Measurements from ENCODE around the gene OR10A3.
"Not testable (repeated sequence)": the region's sequence is repeated elsewhere in the genome, so short reads cannot be mapped to it uniquely, and the experiment has no call there.

Gene OR10A3, protein sequence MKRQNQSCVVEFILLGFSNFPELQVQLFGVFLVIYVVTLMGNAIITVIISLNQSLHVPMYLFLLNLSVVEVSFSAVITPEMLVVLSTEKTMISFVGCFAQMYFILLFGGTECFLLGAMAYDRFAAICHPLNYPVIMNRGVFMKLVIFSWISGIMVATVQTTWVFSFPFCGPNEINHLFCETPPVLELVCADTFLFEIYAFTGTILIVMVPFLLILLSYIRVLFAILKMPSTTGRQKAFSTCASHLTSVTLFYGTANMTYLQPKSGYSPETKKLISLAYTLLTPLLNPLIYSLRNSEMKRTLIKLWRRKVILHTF

DNA sequence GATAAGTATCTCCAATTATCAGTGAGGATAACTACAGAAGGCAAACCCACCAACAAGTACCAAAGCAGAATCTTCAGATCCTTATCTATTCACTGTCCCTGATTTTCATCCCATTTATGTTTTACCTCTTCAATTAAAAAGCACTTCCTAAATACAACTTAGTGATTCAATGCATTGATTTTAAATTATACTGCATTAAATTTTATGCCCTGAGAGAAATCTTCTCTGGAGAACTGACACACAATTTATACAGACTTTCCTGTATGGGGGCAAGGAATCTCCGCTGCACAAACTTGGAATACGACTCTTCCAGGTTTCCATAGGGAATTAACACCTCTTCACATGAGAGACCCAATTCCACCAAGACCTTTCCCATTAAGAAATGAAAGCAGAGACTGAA, at the start of gene OR10A3:
TSS of gene OR10A3 (minus strand) at position 101 of the 400 bp plus-strand sequence. CDS start 2,188 bp downstream, outside the sequence.
- no peak for DNase-seq

DNA sequence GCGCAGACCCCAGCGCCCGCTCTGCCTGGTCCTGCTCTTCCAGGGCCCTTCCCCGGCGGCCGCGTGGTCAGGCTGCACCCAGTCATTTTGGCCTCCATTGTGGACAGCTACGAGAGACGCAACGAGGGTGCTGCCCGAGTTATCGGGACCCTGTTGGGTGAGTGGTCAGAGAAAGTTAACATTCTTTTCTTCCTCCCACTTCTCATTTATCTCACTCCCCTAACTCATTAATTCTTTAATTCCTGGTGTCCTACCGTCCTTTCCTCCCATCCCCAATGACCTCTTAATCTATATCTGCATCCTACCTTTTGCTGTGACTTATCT, 46.0 kb upstream of the OR10A3 start:
- DNase-seq = not testable (repeated sequence)

DNA sequence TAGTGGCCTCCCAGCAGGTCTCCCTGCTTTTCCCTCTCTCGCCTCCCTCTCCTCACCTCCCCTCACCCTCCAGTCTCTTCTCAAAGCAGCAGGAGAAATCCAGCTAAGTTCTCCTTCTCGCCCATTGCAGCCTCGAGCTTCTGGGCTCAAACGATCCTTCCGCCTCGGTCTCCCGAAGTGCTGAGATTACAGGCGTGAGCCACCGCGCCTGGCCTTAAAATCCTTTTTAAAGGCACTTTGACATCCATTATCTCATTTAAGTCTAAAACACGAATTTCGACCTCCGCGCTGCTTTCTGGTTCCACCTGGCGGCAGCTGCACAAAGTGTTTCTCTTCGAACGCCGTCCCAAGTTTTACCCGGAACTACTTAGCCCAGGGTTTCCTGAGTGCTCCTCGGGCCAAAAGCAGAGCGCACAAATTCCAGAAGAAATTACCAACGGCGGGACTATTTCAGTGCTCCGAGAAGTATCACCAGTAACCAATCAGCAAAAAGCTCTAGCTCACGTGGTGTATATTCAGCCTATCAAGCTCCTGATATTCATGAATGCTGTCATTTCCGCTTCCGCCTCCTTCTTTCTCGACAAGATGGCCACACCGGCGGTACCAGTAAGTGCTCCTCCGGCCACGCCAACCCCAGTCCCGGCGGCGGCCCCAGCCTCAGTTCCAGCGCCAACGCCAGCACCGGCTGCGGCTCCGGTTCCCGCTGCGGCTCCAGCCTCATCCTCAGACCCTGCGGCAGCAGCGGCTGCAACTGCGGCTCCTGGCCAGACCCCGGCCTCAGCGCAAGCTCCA, 45.5 kb upstream of the OR10A3 start, which contains the start of gene EIF3F:
TSS of gene EIF3F (plus strand) at position 570 of the 792 bp plus-strand sequence. CDS start at position 586, 16 bp downstream.
- peak; percentile 100 for DNase-seq

DNA sequence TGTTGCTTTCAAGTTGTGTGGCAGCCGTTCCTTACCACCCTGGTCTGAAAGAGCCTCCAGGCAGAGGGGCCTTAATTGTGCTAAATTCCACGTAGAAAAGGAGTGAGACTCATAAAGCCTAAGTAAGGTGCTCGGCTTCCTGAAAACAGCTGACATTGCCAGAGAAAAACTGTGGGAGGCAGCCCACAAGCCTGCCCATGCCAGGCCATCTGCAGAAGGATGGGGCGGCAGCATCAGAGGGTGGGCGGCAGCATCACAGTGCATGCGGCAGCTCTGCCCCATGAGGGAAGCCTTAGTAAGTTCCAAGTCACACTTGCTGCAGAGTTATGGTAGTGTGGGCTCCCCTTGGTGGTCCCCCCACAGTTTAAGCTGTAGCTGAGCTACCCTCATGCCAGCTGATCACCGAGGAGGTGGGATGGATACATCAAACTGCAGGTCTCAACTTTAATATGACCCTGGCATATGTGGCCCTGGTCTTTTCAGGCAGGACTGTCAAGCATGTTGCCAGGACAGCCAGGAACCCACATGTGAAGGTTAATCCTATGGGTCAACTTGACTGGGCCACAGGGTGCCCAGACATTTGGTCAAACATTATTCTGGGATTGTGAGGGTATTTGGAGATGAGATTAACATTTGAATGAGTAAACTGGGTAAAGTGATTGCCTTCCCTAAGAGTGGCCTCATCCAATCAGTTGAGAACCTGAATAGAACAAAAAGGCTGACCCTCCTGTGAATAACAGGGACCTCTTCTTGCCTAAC, 42.5 kb upstream of the OR10A3 start:
- DNase-seq = no peak

DNA sequence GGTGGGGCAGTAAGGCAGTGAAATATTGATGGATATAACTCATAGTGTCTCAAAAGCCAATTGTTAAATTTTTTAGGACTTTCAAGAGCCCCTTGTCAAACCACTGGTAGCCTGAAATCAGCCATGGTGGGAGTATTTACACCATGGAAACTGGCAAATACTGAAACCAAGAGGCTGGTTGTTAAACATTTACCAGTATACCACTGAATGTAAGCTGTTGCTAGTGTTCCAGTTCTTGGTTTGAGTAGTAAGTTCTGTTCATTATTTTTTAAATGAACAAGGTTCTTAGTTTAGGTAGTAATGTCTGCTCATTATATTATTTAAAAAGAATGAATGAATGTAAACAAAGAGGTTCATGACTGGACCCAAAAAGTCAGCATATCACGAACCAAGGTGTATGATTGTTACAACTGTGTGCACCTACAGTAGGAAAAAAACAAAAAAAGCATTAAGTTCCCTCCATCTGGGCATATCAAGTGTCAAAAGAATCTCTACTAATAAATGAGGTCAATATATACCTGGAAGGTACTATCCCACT, 41.1 kb upstream of the OR10A3 start:
- no peak for DNase-seq

DNA sequence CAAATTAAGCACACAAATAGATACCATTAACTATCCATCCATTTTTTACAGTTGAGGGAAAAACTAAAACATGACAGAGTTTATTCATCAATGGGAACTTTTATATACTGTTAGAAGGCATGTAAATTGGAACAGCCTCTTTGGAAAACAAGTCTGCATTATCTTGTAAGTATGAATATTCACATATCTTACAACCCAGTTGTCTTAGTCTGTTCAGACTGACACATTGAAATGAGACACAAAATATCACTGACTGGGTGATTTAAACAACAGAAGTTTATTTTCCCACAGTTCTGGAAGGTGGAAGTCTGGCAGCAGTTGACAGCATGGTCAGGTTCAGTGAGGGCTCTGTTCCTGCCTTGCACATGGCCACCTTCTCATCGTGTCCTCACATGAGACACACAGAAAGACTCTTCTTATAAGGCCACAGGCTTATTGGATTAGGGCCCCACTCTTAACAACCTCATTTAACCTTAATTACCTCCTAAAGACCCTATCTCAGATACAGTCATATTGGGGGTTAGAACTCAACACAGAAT, 40.2 kb upstream of the OR10A3 start:
- DNase-seq = no peak

DNA sequence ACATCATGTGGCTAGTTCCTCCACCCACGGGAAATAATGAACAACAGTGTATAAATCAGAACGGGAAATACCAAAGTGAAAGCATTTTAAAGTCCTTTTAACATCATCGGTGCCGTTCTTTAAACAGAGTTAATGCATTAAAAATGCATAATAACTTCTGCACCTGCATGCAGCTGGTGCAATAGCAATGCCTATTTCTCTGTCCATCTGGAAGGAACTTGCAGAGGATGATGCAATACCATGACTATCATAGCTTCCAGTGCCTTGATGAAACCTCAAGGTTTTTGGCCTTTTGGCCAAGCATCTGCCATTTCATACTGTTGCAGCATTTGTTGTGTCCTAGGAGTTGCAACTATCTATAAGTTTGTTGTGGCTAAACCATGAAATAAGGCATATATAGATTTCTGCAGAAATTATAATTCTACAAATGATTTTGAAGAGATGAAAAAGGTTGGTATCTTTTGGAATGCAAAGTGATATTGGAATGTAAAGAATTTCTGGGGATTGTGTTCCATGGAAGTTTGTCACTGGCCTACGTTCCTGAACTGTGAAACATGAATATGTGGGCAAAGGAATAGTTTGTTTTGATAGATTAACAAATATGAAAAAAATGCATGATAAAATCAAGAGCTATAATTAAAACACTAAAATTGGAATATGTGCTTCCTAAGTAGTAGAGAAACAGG, 35.9 kb upstream of the OR10A3 start:
- DNase-seq = no peak

DNA sequence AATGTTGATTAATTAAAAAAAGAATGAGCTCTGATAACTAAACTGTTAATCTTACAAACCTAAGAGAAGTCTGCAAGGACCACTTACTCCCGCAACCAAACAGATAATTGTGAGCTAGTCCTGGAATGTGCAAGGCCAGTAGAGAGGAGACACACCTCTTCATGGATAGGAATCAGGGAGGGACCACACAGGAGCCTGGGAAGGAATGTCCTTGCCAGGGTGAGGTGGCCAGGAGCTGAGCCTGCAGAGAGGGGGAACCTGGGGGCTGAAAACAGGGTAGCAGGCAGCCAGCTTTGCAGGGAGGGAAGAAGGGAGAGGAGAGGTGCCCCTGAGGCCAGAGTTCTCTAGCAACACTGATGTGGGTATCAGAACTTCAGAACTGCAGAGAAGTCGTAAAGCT, 33.2 kb upstream of the OR10A3 start:
- no peak for DNase-seq

DNA sequence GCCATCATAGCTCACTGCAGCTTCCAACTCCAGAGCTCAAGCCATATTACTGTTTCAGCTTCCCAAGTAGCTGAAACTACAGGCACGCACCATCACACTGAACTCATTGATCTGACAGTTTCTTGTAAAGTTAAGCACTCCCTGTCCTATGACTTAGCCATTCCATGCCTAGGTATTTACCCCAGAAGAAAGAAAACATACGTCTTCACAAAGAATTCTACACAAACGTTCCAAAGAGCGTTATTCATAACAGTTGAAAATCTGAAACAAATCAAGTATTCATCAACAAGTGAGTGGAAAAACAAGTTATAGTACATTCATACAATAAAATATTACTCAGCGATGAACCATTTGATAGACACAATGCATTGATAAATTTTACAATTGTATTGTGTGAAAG, 31.5 kb upstream of the OR10A3 start:
- DNase-seq = no peak

DNA sequence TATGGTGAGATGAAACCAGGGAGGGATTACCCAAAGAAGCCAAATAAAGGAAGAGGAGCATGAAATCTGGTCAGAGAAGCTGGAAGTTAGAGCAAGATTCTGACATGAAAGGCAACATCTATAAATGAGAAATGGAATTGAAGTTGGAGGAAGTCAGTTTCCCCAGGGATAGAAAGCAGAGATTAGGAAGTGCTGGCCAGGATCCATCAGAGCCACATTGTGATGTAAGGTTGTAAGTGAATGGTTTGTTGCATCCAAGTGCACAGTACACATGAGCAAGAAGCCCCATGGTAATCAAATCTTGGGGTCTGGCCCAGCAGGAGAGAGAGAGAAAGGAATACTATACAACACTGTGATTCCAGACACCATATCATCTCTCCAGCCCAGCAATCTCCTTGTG, 30.3 kb upstream of the OR10A3 start:
- DNase-seq = no peak

DNA sequence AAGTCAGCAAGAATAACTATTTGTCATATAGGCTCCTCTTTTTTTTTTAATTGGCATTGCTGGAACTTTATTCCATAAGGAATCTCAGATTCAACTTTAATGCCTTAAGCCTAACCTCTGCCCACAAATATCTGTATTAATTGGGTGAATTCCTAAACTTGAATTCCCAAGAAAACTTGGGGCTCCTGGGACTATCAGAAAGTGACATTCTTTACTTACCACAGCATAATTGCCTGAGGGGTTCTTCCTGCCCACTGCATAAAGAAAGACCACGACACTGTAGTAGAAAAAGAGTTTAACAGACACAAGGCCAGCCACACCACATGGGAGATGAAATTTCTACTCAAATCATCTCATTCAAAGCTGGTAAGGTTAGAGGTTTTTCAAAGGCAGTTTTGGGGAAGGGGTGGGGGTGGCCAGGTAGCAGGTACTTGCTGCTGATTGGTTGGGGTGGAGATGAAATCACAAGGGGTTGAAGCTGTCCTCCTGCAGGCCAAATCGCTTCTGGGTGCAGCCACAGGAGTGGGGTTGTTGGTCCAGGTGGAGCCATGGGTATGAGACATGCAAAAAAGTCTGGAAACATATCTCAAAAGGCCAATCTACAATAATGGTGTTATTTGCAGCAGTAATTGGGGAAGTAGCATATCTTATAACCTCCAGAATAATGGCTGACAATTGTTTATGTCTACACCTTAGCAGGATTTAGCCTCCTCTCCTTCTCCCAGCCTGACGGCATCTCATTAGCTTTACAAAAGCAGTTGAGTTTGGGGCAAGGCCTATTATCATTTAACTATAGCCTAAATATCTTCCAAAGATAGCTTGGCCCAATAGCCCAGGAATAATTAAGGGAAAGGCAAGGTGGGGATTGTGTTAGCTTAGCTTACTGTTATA, 28.5 kb upstream of the OR10A3 start:
- DNase-seq = no peak

DNA sequence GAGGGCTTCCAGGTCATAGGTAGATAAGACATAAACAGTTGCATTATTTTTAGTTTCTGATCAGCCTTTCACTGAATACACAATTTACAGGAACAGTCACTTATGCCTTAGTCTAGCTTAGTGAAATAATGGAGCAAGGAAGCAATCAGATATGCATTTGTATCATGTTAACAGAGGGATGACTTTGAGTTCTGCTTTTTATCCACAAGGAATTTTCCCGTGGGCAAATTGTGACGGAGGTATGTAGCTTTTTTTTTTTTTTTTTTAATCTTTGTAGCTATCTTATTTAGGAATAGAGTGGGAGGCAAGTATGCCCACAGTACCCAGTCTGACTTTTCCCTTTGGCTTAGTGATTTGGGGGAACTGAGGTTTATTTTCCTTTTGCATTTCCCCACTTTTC, 27.2 kb upstream of the OR10A3 start:
- DNase-seq = no peak

DNA sequence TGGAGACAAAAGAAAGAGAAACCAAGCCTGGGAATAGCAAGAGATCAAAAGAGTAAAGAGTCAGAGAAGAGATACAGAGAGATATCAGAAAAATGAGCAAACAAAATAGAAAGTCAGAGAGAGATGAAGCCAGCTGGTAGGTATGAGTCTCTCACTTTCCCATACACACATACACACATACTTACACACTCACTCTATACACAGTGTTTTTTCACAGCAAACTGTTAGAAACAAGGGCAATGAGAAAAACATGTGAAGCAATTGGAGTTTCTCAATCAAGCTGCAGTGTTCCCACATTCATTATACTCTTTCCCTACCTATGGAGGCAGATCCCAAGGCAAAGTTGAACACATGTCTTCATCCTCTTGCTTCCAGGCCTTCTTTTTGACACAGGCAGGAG, 26.3 kb upstream of the OR10A3 start:
- no peak for DNase-seq

DNA sequence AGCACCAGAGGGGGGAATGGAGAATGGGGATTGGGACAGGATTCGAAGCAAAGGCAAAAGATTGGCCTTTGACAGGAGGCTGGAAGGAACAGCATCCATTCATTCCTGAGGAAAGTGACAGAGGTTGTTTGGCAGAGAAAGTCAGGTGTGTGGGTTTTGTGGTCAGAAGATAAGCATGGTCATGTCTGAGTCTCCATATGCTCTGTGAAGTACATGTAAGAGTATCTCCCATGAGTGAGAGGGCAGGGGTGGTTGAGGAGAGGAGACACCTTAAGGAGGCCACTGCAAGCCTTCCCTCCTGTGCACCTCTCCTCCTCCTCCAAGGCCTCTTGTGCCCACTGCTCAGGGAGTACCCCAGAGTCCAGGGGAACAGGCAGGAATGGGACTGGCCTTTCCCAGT, 25.6 kb upstream of the OR10A3 start:
- no peak for DNase-seq

DNA sequence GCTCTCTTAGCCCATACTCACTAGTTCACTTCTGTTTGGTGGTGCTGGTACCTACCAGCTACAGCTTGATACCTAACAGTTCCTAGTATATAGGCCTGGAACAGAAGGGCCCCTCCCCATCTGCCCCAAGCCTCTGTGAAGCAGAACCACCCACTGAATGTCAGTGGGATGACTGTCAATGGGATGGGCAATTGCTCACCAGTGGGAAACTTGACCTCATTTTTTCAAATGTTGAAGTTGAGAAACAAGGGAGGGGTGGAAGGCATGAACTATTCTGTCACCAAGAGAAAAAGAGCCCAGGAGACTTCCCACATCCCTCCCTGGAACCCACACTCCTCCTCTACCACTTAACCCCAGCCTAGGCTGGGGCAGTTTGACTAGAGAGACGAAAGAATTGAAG, 23.9 kb upstream of the OR10A3 start, which contains the start of gene NLRP10:
TSS of gene NLRP10 (minus strand) at position 62 of the 400 bp plus-strand sequence. CDS start 1,952 bp downstream, outside the sequence.
- no peak for DNase-seq

DNA sequence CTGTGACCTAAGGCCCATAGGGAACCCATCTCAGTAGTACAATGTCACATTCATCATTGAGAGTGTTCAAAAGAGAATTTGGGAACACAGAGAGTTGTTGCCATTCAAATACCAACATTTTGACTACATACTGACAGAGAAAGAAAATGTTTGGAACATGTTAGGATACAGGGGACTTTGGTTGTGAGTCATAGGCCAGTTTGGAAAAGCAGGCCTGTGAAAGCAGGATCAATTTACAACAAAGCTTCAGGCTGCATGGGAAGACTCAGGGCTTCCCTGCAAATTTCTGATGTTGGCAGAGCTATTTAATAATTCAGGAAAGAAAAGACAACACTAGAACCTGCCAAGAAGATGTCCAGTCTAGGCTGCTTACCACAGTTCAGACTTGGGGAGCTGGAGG, 23.4 kb upstream of the OR10A3 start:
- DNase-seq = no peak

DNA sequence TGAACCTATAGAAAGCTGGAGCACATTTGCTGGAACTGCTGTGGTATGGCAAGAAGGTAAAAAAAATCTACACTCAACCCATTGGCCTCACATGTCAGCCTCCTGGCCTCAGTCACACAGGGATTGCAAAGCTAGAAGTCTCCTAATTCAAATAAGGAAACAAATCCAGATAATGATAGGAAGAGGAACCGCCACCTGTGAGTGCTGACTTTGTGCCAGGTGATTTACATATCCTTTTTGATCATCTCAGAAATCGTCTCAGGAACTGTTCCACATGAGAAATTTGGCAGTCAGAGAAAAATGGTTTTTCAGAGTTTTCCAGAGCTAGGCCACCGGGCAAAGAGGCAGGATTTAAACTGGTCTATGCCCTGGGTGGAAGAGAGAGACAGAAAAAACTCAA, 22.8 kb upstream of the OR10A3 start:
- no peak for DNase-seq

DNA sequence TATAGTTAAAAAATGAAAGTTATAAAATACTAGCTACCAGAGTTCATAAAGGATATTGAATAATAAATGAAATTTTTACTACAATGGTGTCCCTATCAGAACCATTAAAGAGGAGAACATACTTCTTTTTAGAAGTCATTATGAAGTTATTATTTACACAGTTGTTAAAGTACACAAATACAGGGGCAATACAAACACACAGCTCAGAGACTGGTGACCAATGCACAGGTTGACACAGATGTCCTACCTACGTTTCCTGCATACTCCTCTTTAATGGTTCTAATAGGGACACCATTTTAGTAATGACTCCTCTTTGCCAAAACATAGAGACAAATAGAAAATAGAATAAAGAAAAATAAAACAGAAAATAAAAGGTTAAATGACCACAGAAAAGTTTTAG, 13.7 kb upstream of the OR10A3 start:
- no peak for DNase-seq

DNA sequence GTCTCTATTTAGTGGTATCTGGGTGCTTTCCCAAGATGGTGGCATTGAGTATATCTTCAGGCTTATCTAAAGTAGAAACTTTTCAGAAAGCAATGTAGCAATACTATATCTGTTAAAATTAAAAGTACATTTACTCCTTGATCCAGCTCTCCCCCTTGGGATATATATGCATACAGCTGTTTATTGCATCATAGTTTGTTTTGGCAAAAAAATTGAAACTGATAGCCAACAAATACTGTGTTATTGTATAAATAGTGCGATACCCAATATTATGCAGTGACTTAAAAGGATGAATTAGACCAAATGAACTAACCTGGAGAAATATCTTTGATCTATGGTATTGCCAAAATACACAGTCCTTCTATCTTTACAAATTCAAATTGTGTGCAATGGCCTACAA, 8.4 kb upstream of the OR10A3 start:
- no peak for DNase-seq

DNA sequence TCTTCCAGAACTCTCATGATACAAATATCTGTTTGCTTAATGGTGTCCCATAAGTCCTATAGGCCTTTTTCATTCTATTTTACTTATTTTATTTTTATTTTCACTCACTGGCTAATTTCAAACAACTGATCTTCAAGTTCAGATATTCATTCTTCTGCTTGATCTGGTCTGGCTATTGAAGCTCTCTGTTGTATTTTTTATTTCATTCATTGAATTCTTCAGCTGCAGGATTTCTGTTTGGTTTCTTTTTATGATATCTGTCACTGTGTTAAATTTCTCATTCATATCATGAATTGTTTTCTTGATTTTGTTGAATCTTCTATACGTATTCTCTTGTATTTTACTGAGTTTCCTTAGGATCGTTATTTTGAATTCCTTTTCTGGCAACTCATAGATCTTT, 2.6 kb upstream of the OR10A3 start:
- DNase-seq = no peak

DNA sequence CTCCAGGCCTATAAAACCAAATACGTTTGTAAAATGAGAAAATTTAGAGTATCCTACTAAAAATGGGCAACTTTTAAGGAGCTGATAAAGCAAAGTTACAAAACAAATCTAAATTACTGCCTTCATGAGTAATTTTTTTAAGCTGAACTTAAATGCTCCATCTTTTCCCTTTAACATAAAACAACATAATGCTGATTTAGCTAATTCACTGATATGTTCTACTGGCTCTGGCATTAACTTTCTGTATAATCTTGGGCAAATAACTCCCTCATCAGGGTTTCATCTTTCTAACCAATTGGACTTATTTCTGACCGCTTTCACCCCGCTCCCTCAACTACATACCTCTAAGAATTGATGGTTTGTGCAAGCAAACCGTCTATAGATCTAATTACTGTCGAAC, 362 bp downstream of the OR10A3 start:
- DNase-seq = no peak
